Stimulated activated CD4-positive, alpha-beta T cell treated with anti-CD3 and anti-CD28 coated beads, Interleukin-2, amount 100 ng/mL, for 24 hours (primary cell): ENCODE measurements around the gene DGKD.
A peak's percentile ranks its signal among the peaks of the same experiment; 100 is the strongest.

Experiments
- DNase-seq, 2 donors: peaks; one replicate each; pipeline ENCODE4 v3.0.0-alpha.2; 2020

DGKD gene

DNA sequence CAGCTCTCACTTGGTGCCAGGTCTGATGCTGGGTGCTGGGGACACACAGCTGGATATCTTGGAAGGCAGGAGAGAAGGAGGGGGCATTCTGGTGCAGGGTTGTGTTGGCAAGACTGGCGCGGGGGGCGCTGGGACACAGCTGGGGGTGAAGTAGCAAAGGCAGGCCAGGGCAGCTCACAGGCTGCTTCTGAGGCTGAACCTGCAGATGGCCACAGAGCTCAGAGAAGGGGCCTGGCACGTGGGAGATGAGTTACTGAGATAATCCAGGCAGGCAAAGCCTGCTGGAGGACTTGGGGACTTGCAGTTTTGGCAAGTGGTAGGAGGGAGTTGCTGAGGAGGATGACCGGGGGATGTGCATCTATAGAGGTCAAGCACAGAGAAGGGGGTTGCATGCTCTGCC, 16.2 kb upstream of the DGKD start:
- DNase-seq, result no peak

DNA sequence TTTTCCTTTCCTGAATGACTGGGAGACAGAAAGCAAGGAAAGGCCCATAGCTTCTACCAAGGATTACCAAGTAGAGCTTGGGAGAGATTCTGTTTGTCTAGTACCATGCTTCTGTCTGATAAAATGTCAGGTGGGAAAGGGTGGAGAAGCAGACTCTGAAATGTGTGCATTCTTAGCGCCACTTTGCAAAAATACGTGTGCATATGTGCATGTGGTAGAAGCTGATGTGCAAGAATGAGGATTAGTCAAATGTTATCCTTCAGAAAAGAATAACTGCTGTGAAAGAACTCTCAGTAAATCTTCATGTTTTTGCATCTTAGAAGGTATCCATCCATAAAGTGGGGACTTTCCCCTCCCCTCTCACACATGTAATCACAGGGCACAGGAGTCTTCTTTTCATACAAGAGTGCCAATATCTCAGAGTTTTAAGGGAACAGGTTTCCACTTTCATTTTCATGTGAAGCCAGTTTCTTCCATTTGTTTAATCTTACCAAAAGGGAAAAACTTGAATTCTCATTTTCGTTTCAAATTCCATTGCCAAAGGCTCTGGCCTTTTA, 15.4 kb upstream of the DGKD start:
- DNase-seq, result no peak

DNA sequence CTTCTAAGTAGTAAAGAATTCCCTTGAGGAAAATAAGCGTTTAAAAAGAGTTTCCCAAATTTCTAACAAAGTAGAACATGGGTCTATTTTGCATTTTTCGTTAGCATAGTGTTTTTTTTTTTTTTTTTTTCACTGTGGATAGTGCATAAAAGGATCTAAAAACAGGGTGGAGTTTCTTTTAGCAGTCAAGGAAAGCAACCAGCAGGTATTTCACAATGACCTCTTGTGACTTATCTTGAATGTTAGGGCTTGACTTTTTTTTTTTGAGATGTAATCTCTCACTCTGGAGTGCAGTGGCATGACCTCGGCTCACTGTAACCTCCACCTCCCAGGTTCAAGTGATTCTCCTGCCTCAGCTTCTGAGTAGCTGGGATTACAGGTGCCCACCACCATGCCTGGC, 14.9 kb upstream of the DGKD start:
- no peak for DNase-seq

DNA sequence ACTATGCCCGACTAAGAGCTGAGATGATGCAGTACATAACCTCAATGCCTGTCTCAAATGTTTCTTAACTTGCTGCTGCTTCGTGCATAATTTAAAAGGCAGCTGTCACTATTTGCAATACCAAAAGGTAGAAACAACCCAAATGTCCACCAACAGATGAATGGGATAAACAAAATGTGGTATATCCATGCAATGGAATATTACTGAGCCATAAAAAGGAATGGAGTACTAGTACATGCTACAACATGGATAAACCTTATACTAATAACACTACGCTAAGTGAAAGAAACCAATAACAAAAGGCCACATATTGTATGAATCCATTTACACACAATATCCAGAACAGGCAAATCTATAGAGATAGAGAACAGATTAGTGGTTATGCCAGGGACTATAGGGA, 13.0 kb upstream of the DGKD start:
- no peak for DNase-seq

DNA sequence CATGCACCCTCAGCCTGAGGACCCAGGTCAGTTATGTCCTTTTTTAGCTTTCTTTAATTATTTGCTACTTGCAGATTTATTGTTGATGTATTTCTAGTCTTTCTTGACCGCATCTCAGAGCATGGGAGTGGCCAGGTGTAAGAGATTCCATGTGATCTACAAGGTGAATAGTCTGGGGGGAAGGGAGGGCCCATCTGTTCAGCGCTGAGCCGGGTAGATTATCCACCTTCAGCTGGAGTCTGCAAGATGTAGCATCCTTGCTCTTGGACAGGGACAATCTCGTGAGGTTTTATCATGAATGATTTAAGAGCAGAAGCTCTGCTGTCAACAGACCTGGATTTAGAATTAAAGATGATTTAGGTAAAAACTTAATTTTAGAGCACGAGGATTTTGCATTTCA, 12.0 kb upstream of the DGKD start:
- DNase-seq, result no peak

DNA sequence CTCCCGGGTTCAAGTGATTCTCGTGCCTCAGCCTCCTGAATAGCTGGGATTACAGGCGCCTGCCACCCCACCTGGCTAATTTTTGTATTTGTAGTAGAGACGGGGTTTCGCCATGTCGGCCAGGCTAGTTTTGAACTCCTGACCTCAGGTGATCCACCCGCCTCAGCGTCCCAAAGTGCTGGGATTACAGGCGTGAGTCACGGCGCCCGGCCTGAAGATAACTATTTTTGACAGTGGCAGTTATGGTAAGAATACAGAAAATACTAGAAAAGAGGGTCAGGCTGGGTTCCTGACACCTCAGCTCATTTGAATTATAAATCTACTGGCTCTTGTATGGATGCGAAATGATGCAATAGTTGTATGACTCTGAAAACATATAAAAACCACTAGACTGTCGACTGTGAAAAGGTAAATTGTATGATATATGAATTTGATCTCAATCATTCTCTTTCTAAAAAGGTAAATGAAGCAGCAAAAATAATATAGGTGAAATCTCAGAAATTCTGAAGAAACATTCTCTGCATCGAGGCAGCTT, 11.1 kb upstream of the DGKD start:
- no peak for DNase-seq

DNA sequence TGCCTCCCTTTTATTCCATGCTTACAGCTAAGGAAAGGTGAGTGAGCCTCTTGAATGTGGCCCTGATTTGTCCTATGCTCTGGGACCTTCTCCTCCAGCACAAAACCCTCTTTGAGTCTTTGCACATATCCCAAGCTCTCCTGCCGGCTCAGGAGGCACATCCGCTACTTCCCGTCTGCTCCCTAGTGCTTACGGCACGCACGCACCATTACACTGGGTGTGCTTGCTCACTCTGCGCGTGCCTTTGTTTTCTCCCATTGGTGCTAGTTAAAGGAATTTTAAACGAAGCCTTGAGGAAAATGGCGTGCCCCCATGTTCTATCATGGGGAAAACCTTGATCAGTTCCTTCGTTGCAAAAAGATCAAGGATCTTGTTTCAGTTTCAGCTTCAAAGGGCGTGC, 7.9 kb upstream of the DGKD start:
- no peak for DNase-seq

DNA sequence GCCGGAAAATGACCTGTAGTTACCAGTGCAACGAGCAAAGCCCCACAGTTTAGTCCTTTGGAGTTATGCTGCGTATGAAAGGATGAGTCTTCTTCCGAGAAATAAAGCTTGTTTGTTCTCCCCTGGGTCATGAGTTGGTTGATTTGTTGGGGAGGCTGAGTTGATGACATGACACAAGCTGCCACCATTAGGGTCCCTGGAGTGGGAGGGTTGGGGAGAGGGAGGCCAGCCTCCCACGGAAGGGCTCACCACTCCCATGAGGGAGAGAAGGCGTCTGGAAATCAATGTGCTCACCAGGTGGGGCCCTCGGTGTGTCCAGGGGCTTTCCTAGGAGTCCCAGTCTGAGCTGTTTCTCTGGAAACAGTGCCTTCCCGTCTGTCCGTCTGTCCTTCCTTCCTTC, 7.4 kb upstream of the DGKD start:
- no peak for DNase-seq

DNA sequence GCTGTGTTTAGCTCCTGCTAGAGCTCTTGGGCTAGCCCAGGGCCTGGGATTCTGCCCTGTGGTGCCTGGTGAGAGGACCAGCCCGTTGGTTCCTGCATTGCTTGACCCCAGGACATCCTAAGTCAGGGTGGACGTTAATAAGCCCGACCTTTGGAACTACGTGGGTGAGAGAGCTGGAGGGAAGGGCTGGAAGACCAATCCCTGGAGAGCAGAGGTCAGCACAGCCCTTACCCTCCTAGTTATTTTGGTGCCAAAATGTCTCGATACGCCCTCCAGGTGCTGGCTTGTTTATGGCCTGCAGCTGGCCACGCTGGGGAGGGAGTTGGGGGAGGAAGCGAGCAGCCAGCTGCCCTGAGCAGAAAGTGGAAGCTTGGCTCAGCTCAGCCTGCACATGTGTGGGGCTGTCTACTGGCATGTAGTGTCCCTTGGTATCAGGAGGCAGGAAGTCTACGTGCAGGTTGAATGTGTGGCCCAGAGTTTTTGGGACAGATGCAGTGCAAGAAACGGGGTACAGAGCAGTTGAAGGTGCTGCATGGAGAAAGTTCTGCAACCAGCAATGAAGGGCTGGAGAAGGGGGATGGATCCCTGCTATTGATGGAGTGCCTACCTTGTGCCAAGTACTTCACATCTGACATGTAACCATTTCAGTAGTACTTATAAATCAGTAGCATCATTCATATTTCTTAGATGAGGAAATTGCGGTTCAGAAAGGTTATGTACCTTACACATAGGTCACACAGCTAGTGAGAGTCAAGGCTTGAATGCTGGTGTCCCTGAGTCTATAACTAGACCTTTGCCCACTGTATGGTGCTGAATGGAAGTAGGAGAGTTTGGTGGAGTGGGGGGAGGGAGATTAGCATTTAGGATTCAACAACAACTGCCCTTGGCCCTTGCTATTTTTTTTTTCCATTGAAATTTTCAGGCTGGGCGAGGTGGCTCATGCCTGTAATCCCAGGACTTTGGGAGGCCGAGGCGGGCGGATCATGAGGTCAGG, 5.0 kb upstream of the DGKD start:
- no peak for DNase-seq

DNA sequence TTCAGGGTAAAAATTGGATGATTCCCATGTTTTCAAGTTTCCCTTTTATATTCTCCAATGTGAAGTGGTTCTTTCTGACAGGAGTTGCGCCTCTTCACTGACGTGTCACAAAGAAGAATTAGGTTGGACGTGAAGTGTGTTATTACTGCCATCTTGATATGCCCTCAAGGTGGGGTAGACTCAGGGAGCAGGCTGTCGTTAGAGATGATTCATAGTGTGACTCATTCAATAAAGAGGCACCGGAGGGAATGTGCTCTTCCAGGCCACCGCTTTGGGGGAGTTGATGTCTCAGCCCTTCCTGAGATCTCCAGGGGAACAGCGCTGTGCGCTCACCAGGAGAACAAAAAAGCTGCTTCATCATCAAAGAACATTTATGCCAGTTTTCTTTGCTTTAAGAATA, 3.6 kb upstream of the DGKD start:
- peak; percentile 31 to 34 for DNase-seq

DNA sequence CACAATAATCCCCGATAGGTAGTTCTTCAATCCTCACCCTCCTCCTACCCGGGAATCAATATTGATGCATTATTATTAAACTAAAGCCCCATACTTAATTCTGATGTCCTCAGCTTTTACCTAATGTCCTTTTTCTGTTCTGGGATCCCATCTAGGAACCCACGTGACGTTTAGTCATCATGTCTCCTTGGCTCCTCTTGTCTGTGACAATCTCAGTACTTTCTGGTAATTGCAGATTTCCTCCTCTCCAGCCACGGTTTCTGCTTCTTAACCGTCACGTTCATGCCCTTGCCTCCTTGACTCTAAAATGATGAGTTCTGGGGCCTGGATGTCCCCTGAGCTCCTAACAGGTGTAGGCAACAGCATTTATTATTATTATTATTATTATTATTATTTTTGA, 2.9 kb upstream of the DGKD start:
- DNase-seq, result no peak

DNA sequence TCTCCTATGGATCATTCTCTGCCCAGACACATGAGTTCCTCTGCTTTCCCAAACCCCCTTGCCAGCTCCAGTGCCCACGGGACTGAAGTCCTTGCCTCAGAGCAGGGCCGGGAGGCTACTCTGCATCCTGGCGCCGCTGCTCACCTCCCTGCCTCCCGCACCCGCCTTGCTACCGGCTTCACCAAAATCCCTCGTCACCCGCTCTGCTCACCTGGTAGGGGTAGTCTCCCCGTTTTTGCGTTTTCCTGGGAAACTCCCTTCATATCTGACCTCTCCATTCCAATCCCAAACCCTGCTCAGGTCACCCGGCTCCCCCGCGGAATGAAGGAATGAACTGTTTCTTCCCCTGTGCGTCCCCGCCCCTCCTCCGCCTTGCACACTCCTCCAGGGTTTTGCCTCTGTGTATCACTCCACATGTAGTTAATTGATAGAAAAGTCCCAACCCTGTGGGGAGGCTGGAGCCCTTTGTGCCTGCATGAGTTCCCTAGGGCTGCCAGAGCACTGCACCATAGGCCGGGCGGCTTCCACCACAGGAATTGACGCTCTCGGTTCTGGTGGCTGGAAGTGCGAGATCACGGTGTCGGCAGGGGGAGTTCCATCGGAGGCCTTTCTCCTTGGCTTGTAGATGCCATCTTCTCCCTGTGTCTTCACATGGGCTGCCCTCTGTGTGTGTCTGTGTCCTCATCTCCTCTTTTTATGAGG, 2.0 kb upstream of the DGKD start:
- no peak for DNase-seq

DNA sequence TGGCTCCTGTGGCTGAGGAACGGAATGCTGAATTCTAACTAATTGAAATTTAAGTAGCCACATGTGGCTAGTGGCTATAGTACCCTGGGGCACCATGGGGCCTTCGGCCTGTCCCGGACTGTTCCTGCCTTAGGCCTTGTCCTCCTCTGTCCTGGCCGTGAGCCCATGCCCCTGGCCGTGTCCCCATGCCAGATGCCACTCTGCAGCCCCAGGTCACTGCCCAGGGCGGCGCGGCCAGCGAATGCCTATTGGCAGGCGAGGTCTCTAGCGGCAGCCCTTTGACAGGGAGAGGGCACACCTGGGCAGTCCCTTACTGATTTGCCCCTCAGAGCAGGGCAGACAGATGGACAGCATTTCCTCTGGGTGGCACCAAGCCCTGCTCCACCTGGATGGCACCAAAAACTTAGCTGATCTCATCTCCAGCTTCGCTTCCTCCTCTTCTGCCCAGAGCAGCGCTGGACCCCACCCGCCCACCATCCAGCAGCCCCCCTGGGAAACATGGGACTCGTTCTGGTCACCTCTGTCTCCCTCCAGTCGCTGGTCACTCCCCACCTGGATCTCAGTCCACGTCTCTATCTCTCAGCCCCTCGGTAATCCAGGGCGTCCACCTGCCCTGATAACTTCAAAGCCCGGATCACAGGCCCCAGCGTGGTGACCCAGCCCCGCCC, 1.1 kb upstream of the DGKD start:
- no peak for DNase-seq

DNA sequence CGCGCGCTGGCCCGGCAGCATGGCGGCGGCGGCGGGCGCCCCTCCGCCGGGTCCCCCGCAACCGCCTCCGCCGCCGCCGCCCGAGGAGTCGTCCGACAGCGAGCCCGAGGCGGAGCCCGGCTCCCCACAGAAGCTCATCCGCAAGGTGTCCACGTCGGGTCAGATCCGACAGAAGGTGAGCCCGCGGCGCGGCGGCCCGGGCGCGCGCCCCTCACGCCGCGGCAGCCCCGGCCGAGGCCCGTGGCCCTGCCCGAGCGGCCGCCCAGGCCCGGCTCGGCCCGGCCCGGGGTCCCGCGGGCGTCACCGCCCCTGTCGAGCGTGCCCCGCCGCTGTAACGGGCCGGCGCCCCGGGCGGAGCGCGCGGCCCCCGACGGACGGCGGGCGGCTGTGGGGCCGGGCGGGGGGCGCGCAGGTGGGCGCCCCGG, 218 bp downstream of the DGKD start:
- no peak for DNase-seq

DNA sequence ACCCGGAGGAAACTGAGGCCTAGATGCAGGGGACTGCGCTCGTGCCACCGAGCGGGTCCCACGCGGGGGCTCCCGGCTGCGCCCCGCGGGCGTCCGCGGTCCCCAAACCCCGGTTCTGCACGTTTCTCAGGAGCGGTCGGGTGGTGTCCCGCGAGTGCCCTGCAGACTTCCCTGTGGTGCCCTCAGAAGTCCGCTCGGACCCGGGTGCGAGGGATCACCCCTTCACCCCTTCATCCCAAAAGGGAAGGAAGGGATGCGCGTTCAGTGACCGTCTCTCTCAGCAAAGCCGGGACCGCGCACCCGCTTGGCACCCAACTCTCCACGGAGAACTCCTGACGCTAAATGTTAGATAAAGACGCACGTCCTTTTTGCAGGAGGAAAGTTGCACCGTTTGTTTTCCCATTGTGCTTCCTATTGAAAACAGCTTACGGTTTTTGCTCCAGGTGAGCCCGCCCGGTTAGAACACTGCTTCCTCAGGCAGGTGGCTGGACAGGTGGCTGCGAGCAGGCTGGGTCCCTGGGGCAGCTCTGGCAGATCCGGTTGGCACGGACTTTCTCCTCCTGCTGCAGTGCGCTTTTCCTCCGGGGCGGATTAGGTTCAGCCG, 779 bp downstream of the DGKD start:
- DNase-seq, result peak in 1 of 2 donors; percentile 38

DNA sequence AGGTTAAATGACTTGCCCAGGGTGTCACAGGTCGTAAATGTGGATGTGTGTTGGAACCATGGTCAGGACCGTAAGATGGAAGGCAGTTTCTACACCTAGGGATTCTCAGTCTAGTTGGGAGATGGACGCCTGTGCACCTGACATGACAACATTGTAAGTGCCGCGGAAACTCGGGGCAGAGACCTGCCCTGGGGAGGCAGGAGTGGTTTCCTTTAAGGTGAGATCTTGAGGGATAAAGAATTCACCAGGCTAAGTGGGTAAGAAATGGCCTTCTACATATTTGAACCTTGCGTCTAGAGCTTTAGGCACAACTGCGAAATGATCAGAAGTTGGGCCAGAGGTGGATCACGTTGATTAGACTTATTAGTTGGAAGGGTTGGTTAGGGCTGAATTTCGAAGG, 1.6 kb downstream of the DGKD start:
- DNase-seq, result no peak

DNA sequence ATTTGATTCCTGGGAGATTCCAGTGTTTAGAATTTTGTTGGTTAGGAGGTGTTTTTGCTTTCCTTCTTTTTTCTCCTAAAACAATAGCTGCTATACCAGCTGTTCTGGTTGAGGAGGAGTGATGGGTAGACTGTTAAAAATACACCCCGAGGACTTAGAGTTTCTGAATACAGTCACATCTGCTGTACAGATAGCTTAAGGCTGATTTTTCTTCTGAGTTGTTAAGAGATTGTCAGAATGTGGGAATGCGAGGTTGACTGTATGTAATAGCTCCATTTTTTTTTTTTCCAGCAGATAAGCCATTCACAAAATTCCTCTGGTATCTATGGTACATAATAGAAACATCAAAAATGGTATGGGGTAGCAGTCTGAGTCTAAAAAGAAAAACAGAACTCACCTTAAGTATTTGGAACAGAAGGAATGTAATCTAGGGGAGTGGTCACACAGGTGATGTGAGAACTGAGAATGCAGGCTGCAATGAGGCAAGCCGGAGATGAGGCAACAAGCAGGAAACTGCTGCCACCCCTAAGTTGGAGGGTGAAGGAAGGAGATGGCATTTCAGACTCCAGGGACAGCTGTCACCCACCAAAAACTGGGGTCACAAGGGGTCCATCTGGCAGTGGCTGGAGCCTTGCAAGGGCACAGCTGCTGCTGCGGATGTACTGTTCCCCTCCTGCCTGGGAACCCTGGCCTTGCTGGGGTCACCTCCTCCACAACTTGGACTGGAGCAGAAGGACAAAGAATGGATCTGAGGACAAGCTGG, 2.4 kb downstream of the DGKD start:
- DNase-seq, result no peak

DNA sequence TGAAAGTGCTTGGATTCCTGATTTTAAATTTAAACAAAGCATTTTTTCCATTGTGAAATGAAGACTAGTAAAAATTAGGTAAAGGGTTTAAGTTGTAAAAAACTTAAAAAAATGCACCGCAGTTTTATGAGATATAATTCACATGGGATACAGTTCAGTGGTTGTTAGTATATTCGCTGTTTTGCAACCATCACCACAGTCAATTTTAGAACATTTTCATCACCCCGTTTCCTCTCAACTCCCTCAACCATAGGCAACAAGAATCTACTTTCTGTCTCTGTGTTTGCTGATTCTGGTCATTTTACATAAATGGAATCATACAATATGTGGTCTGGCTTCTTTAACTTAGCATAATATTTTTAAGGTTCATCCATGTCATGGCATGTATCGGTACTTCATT, 4.0 kb downstream of the DGKD start:
- no peak for DNase-seq

DNA sequence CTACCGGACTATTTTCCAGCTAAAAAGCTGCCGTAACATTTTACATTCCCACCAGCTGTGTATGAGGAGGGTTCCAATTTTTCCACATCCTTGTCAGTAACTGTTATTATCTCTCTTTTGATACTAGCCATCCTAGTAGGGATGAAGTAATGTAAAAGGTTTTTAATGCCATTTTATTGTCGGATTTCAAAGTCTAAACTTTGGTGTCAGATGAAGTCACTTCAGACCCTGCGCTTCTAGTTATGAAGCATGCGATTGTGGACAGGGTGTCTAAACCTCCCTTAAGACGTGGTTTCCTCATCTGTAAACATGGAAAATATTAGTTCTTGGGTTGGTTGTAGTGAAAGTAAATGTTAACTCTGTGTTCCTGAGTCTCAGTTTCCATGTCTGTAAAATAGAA, 4.7 kb downstream of the DGKD start:
- no peak for DNase-seq

DNA sequence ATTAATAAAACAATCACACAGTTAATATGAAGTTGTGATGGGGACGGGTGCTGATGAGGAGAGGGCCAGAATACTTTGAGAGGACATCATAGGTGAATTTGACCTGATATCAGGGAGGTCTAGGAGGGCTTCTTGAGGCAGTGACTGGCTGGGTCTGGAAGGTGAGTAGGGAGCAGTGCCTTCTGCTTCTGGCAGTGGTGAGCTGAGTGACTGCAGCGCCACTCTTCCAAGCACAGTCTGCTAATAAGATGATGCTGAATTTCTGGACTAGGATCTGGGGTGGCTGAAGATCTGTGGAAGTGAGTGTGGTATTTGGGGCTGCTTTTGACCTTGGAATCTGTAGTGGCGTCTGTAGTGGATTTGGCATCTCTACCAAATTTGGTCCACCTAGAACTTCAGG, 5.5 kb downstream of the DGKD start:
- DNase-seq, result no peak

DNA sequence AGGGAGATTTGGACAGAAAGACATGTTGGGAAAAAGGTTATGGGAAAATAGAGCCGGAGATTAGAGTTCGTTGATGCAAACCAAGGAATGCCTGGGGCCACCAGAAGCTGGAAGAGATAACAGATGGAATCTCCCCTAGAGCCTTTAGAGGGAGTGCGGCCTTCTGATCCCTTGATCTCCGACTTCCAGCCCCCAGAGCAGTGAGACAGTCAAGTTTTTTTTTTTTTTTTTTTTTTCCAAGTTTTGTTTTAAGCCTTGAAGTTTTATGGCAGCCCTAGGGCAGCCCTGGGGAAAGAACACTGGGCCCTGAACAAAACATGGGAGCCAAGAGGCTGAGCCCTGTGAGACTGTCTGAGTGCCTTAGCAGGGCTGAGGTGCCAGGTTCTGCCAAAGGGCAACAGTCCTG, 6.5 kb downstream of the DGKD start:
- no peak for DNase-seq

DNA sequence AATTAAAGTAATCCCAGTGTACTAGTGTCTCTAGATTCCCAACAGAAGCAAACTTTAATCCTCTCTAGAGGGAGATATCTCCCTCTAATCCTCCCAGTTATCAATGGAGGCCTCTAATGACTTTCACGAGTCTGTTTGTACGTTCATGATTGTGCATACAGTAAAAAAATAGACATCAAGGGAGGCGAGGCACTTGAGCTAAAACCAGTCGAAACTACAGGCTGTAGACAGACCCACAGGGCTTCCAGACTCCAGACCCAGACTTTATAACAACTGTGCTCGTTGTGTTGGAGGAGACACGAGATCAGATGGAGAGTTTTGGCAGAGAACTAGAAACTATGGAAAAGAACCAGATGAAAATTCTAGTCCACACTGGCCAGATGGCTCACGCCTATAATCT, 7.0 kb downstream of the DGKD start:
- no peak for DNase-seq
